ENCODE measurements around the gene ERCC1. TPM values are rescaled to one million over a fixed set of nuclear protein-coding genes. Genes with fewer than 3 reads are reported as not detected.

ERCC1 gene
- total RNA-seq, 1 experiment from 2014 or later: 43.7 TPM

GRCh38 chr19:45423033-45423588, 606 bp downstream of the ERCC1 start:
- Mint-ChIP-seq H3K27me3 (ENCODE audit: low read depth) (no peaks in the 10 kb centered on the region), H3K27ac (peak overlapping the region; percentile 96), H3K4me1 (peaks cover 21% of the 10 kb centered on the region), H3K4me3 (peak overlapping the region; percentile 93), H3K36me3 (peaks cover 5% of the 10 kb centered on the region; the same call in 1 of the 2 replicates), H3K9me3 (no peaks in the 10 kb centered on the region)
- no peak for TF ChIP-seq NR3C1 (CRISPR knock-in tag; conservative IDR thresholded peaks at IDR 0.05; ENCODE audit: low read depth)
- TF ChIP-seq TCF7 (CRISPR knock-in tag; IDR thresholded peaks at IDR 0.05; ENCODE audit: low read depth): 0 out of 2 replicates have a peak, but pooled peaks have one; percentile 48
- DNase-seq (ENCODE audit: low spot score) (no peak), ATAC-seq (no peak)
- CTCF ChIA-PET: interaction anchor here (0.7 to 3.0 kb wide), 6 partner anchors 16 to 259 kb away, joined by 3 to 30 read pairs (median 8); partner anchors contain the start of gene PPP1R13L
- POLR2A ChIA-PET: interaction anchor here (0.5 to 0.6 kb wide), 3 partner anchors 27 to 101 kb away, joined by 3 to 4 read pairs (median 4); no protein-coding TSS in a partner anchor

GRCh38 chr19:45421947-45422498, 1.7 kb downstream of the ERCC1 start:
- Mint-ChIP-seq H3K4me3 (peak overlapping the region; percentile 31), H3K27me3 (ENCODE audit: low read depth) (no peaks in the 10 kb centered on the region), H3K36me3 (peaks cover 10% of the 10 kb centered on the region), H3K27ac (peak overlapping the region; percentile 8), H3K9me3 (no peaks in the 10 kb centered on the region), H3K4me1 (peaks cover 21% of the 10 kb centered on the region)
- POLR2A ChIA-PET: no interaction called here
- ATAC-seq (no peak), DNase-seq (ENCODE audit: low spot score) (no peak)
- CTCF ChIA-PET: interaction anchor here (0.9 to 1.1 kb wide), 2 partner anchors 17 to 20 kb away, joined by 3 read pairs; no protein-coding TSS in a partner anchor
- TF ChIP-seq TEAD1 (CRISPR knock-in tag; IDR thresholded peaks at IDR 0.05) (no peak), PRRX2 (CRISPR knock-in tag; IDR thresholded peaks at IDR 0.05) (no peak)

GRCh38 chr19:45420871-45421270, 2.8 kb downstream of the ERCC1 start:
- H3K4me3 Mint-ChIP-seq: no peak overlapping the region
- no peak overlapping the region for H3K27ac Mint-ChIP-seq
- peaks cover 21% of the 10 kb centered on the region for H3K4me1 Mint-ChIP-seq
- peaks cover 13% of the 10 kb centered on the region for H3K36me3 Mint-ChIP-seq
- DNase-seq (ENCODE audit: low spot score): no peak
- CTCF ChIA-PET: no interaction called here
- POLR2A ChIA-PET: interaction anchor here (0.6 kb wide), 1 partner anchor 38 kb away, joined by 3 read pairs; no protein-coding TSS in a partner anchor
- H3K27me3 Mint-ChIP-seq (ENCODE audit: low read depth): no peaks in the 10 kb centered on the region
- no peak for ATAC-seq
- no peaks in the 10 kb centered on the region for H3K9me3 Mint-ChIP-seq
- no peak for TF ChIP-seq ZNF416 (CRISPR knock-in tag; IDR thresholded peaks at IDR 0.05)
- no peak for TF ChIP-seq TEAD4 (CRISPR knock-in tag; IDR thresholded peaks at IDR 0.05)
- TF ChIP-seq IRF2 (CRISPR knock-in tag; IDR thresholded peaks at IDR 0.05; ENCODE audit: borderline replicate concordance, low read depth): no peak
- TF ChIP-seq ZNF232 (CRISPR knock-in tag; IDR thresholded peaks at IDR 0.05): no peak
- TF ChIP-seq ZNF219 (CRISPR knock-in tag; IDR thresholded peaks at IDR 0.05; ENCODE audit: borderline replicate concordance): no peak
- no peak for TF ChIP-seq MAX (CRISPR knock-in tag; IDR thresholded peaks at IDR 0.05)
- TF ChIP-seq JUN (CRISPR knock-in tag; IDR thresholded peaks at IDR 0.05): no peak
- no peak for TF ChIP-seq ATF2 (CRISPR knock-in tag; IDR thresholded peaks at IDR 0.05; ENCODE audit: borderline replicate concordance, low read depth)

GRCh38 chr19:45420356-45420755, 3.4 kb downstream of the ERCC1 start:
- ATAC-seq (no peak), DNase-seq (ENCODE audit: low spot score) (no peak)
- Mint-ChIP-seq H3K4me3 (no peak overlapping the region), H3K36me3 (peaks cover 14% of the 10 kb centered on the region), H3K27me3 (ENCODE audit: low read depth) (no peaks in the 10 kb centered on the region), H3K27ac (no peak overlapping the region), H3K4me1 (peaks cover 16% of the 10 kb centered on the region), H3K9me3 (no peaks in the 10 kb centered on the region)
- ChIA-PET POLR2A (no interaction called here), CTCF (interaction anchor here (0.6 to 1.3 kb wide), 4 partner anchors 59 to 379 kb away, joined by 3 to 7 read pairs (median 4); no protein-coding TSS in a partner anchor)
- TF ChIP-seq ZBTB21 (CRISPR knock-in tag; IDR thresholded peaks at IDR 0.05; ENCODE audit: borderline replicate concordance) (no peak), ZNF263 (CRISPR knock-in tag; IDR thresholded peaks at IDR 0.05; ENCODE audit: low read depth) (0 out of 2 replicates have a peak, but pooled peaks have one; percentile 26)

- no peak for ATAC-seq
- ChIA-PET POLR2A (no interaction called here), CTCF (interaction anchor here (0.6 to 1.3 kb wide), 4 partner anchors 59 to 379 kb away, joined by 3 to 7 read pairs (median 4); no protein-coding TSS in a partner anchor)
- Mint-ChIP-seq H3K9me3 (no peaks in the 10 kb centered on the region), H3K27me3 (ENCODE audit: low read depth) (no peaks in the 10 kb centered on the region), H3K36me3 (peaks cover 14% of the 10 kb centered on the region), H3K27ac (no peak overlapping the region), H3K4me3 (no peak overlapping the region), H3K4me1 (peaks cover 16% of the 10 kb centered on the region)
- no peak for DNase-seq (ENCODE audit: low spot score)
- TF ChIP-seq FOXJ3 (CRISPR knock-in tag; IDR thresholded peaks at IDR 0.05; ENCODE audit: borderline replicate concordance) (no peak), TCF7 (CRISPR knock-in tag; IDR thresholded peaks at IDR 0.05; ENCODE audit: low read depth) (no peak), KAT7 (CRISPR knock-in tag; IDR thresholded peaks at IDR 0.05; ENCODE audit: borderline replicate concordance) (no peak), FOXP4 (CRISPR knock-in tag; IDR thresholded peaks at IDR 0.05) (no peak), MXD4 (CRISPR knock-in tag; IDR thresholded peaks at IDR 0.05; ENCODE audit: borderline replicate concordance) (no peak), MYBL2 (CRISPR knock-in tag; IDR thresholded peaks at IDR 0.05) (no peak), PREB (CRISPR knock-in tag; IDR thresholded peaks at IDR 0.05; ENCODE audit: borderline replicate concordance) (no peak)
Observed at GRCh38 chr19:45419895-45420294, 3.8 kb downstream of the ERCC1 start.

Measured in WTC11 (cell line).